ENCODE data around the gene NKX6-2.
"Not testable (repeated sequence)": the region's sequence is repeated elsewhere in the genome, so short reads cannot be mapped to it uniquely, and the experiment has no call there.

NKX6-2 gene

DNA sequence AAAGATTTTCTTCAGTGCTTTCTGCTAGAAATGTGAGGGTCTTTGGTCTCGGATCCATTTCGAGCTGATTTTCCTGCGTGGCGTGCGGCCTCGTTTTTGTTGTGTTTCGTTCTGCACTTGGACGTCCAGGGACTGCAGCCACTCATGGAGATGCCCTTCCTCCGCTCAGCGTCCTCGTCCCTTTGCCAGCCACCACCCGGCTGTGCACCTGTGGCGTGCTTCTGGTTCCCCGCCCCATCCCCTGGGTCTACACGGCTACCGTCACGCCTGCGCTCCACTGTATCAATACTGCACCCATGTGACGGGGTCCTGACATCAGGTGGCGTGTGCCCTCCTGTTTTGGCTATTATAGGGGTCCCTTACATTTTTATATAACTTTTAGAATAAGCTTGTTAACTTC lies 42.7 kb upstream of the NKX6-2 start:
- no peak overlapping the region for H3K4me3 ChIP-seq (ENCODE audit: low read depth, low read length)
- TF ChIP-seq, protein P1, sequence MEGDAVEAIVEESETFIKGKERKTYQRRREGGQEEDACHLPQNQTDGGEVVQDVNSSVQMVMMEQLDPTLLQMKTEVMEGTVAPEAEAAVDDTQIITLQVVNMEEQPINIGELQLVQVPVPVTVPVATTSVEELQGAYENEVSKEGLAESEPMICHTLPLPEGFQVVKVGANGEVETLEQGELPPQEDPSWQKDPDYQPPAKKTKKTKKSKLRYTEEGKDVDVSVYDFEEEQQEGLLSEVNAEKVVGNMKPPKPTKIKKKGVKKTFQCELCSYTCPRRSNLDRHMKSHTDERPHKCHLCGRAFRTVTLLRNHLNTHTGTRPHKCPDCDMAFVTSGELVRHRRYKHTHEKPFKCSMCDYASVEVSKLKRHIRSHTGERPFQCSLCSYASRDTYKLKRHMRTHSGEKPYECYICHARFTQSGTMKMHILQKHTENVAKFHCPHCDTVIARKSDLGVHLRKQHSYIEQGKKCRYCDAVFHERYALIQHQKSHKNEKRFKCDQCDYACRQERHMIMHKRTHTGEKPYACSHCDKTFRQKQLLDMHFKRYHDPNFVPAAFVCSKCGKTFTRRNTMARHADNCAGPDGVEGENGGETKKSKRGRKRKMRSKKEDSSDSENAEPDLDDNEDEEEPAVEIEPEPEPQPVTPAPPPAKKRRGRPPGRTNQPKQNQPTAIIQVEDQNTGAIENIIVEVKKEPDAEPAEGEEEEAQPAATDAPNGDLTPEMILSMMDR (IDR thresholded peaks at IDR 0.05; ENCODE audit: borderline replicate concordance, insufficient read depth, low read depth, low read length), result no peak

DNA sequence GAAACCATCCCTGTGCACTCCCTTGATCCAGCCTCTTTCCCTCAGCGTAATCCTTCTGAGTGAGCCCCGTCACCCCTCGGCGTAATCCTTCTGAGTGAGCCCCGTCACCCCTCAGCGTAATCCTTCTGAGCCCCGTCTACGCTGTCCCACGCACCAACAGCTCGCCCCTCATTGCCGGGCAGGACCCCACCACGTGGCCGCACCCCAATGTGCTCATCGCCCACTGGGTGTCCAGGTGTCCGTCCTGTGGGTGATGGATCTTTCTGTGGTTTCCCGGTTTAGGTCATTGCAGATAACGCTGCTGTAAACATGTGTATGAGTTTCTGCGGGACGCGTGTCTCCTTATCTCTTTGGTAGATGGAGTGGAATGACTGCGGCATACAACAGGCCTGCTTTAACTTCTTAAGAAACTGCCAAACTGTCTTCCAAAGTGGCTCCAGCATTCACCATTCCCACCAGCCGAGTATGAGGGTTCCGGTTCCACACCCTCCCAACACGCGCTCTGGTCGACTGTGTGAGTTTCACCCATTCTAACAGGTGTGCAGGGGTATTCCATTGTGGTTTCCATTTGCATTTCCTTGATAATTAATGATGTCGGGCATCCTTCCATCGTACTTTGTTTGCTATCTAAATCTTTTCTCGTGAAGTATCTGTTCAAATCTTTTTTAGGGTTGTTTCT lies 42.1 kb upstream of the NKX6-2 start:
- TF ChIP-seq, protein P1 (IDR thresholded peaks at IDR 0.05; ENCODE audit: borderline replicate concordance, insufficient read depth, low read depth, low read length), result no peak
- no peak overlapping the region for H3K4me3 ChIP-seq (ENCODE audit: low read depth, low read length)

- TF ChIP-seq, protein P1 (IDR thresholded peaks at IDR 0.05; ENCODE audit: borderline replicate concordance, insufficient read depth, low read depth, low read length), result no peak
- H3K4me3 ChIP-seq (ENCODE audit: low read depth, low read length), result no peak overlapping the region
Observed at GRCh38 chr10:132827423-132827789, 41.5 kb upstream of the NKX6-2 start.

GRCh38 chr10:132826524-132827422 lies 40.8 kb upstream of the NKX6-2 start:
- TF ChIP-seq, protein P1 (IDR thresholded peaks at IDR 0.05; ENCODE audit: borderline replicate concordance, insufficient read depth, low read depth, low read length), result no peak
- no peak overlapping the region for H3K4me3 ChIP-seq (ENCODE audit: low read depth, low read length)

DNA sequence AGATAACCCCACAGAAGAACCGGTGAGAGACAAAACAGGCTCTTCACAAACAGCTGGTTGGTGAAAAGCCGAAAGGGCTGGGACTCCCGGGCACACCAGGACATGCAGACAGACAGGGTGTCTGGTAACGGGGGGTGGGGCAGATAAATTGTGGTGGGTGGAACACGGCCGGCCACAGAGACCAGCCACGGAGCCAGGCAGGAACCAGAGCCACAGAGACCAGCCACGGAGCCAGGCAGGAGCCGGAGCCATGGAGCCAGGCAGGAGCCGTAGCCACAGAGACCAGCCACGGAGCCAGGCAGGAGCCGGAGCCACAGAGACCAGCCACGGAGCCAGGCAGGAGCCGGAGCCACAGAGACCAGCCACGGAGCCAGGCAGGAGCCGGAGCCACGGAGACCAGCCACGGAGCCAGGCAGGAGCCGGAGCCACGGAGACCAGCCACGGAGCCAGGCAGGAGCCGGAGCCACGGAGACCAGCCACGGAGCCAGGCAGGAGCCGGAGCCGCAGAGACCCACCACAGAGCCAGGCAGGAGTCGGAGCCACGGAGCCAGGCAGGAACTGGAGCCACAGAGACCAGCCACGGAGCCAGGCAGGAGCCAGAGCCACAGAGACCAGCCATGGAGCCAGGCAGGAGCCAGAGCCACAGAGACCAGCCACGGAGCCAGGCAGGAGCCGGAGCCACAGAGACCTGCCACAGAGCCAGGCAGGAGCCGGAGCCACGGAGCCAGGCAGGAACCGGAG lies 40.0 kb upstream of the NKX6-2 start:
- H3K4me3 ChIP-seq (ENCODE audit: low read depth, low read length), result not testable (repeated sequence)

DNA sequence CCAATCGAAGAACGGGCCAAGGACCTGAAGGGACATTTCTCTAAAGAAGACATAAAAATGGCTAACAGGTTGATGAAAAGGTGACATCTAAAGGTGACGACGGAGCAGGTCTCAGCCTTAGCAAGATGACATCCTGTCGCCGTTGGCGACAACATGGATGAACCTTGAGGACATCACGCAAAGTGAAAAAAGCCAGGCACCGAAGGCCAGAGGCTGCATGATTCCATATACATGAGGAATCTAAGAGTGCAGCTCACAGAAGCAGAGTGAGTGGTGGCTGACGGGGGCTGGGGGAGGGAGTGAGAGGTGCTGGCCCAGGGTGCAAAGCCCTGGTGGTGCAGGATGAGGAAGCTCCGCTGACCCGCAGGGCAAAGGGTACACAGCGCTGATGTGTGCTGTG lies 34.1 kb upstream of the NKX6-2 start:
- H3K4me3 ChIP-seq (ENCODE audit: low read depth, low read length), result no peak overlapping the region
- TF ChIP-seq, protein P1 (IDR thresholded peaks at IDR 0.05; ENCODE audit: borderline replicate concordance, insufficient read depth, low read depth, low read length), result no peak

- no peak overlapping the region for H3K4me3 ChIP-seq (ENCODE audit: low read depth, low read length)
- TF ChIP-seq, protein P1 (IDR thresholded peaks at IDR 0.05; ENCODE audit: borderline replicate concordance, insufficient read depth, low read depth, low read length), result no peak
Observed at GRCh38 chr10:132817701-132818211, 31.8 kb upstream of the NKX6-2 start.
